Stimulated activated CD8-positive, alpha-beta memory T cell treated with anti-CD3 and anti-CD28 coated beads, Interleukin-15, amount 100 ng/mL, for 48 hours (primary cell): ENCODE data around the gene ZC3H12A.
"Not testable (repeated sequence)": the region's sequence is repeated elsewhere in the genome, so short reads cannot be mapped to it uniquely, and the experiment has no call there.

Source experiments
- DNase-seq, 2 donors: peaks; one replicate each; pipeline ENCODE4 v3.0.0-alpha.2; 2020; ENCODE audit warnings: low read depth in 2 of 2

ZC3H12A gene

GRCh38 chr1:37502104-37502503 lies 27.7 kb downstream of the ZC3H12A start:
- no peak for DNase-seq

DNA sequence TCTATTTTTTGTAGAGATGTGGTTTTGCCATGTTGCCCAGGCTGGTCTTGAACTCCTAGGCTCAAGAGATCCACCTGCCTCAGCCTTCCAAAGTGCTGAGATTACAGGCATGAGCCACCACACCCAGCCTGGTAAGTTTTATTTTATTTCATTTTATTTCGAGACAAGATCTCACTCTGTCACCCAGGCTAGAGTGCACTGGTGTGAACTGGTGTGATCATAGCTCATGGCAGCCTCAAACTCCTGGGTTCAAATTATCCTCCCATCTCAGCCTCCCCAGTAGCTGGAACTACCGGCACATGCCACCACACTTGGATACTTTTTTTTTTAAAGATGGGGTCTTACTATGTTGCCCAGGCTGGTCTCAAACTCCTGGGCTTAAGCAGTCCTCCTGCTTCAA lies 28.4 kb downstream of the ZC3H12A start:
- not testable (repeated sequence) for DNase-seq

GRCh38 chr1:37506740-37507139 lies 32.4 kb downstream of the ZC3H12A start:
- DNase-seq, result no peak

DNA sequence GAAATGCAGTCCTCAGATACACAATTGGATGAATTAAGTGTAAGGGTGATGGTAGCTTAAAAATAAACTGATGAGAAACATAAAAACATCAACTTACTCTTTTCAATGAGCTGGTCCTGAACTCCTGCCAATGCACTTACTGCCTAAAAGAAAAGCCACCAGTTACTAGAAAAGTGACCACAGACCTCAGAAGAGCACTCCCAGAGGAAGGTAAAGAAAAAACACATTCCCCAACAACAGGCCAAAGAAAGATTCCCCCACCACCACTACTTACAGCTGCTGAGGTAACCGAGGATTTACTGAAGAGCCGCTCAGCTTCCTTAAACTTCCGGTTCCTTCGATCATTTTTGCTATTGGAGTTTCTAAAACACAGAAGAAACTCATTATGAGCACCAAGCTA lies 34.8 kb downstream of the ZC3H12A start:
- DNase-seq, result no peak

GRCh38 chr1:37513795-37514349 lies 39.5 kb downstream of the ZC3H12A start:
- DNase-seq, result peak; percentile 57 to 60

DNA sequence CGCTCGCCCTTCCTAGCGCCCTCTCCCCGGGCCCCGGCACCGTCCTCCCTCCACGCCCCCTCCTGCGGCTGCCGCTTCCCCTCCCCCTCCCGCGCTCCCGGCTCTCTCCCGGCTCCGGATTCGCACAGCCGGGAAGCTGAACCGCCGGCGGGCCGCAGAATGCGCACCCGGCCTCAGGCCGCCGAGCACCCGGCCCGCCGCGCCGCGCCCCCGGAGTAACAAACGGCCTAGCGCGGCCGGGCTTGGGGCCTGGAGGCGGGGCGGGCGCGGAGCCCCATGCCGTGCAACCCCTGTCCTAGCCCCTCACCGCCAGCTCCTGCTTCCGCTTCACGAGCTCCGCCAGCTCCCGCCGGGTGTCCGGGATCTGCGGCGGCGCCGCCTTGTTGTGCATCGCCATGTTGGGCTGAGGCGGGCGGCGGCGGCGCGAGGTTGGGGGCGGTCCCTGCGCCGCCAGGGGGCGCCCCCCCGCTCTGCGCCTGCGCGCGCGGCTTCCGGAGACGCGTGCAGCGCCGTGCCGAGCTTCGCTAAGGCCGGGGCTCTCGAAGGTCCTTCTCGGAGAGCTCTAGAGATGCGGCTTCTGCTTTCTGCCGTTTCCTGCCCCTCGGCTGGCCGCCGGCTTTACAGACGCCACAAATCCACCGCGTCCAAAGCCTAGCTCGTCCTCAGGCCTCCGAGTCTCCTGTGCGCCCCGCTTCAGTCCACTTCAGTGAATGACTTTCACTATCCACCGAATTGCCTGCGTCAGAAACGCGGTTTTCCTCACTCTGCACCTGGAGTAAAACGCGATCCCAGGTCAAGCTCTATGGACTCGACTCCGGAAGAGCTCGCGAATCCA lies 40.2 kb downstream of the ZC3H12A start, which contains the start of gene MEAF6:
TSS of gene MEAF6 (minus strand) at position 417 of the 835 bp plus-strand sequence. CDS start at position 397, 20 bp downstream.
- peak; percentile 75 to 78 for DNase-seq

- no peak for DNase-seq
Observed at GRCh38 chr1:37515185-37516034, 41.0 kb downstream of the ZC3H12A start.

DNA sequence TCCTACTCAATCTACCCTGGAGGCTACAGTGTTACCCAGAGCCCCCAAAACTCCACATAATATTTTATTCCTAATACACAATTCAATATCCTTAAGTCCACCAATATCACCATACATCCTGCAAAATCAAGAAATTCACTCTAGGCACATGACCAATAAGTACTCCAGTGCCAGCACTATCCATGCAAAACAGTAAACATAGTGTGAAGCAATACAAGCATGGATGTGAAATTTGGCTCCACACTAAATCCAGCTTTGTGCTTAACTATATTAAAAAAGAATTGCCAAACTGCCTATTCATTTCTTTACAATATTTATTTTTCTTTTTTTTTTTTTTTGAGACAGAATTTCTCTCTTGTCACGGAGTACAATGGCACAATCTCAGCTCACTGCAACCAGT lies 43.2 kb downstream of the ZC3H12A start:
- DNase-seq, result no peak

GRCh38 chr1:37518241-37518640 lies 43.9 kb downstream of the ZC3H12A start:
- DNase-seq, result not testable (repeated sequence)

DNA sequence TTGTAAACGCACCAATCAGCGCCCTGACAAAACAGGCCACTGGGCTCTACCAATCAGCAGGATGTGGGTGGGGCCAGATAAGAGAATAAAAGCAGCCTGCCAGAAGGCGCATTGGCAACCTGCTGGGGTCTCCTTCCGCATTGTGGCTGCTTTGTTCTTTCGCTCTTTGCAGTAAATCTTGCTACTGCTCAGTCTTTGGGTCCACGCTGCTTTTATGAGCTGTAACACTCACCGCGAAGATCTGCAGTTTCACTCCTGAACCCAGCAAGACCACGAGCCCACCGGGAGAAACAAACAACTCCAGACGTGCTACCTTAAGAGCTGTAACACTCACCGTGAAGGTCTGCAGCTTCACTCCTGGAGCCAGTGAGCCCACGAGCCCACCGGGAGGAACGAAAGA lies 44.5 kb downstream of the ZC3H12A start:
- peak; percentile 43 to 64 for DNase-seq

DNA sequence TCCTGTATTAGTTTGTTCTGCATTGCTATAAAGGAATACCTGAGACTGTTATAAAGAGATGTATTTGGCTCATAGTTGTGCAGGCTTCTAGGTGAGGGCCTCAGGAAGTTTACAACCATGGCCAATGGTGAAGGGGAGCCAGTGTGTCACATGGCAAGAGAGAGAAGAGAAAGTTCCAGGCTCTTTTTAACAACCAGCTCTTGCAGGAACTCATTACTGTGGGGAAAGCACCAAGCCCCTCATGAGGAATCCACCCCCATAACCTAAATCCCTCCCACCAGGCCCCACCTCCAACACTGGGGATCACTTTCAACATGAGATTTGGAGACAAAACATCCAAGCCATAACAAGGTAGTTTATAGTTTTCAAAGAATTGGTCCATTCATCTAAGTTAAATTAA lies 45.2 kb downstream of the ZC3H12A start:
- DNase-seq, result no peak

DNA sequence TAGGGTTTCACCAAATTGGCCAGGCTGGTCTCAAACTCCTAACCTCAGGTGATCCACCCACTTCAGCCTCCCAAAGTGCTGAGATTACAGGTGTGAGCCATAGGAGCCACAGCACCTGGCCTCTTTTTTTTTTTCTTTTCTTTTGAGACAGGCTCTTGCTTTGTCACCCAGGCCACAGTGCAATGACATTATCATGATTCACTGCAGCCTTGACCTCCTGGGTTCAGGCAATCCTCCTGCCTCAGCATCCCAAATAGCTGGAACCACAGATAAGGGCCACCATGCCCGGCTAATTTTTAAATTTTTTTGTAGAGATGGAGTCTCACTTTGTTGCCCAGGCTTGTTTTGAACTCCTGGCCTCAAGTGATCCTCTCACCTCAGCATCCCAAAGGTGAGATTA lies 55.5 kb downstream of the ZC3H12A start:
- not testable (repeated sequence) for DNase-seq

- not testable (repeated sequence) for DNase-seq
Observed at GRCh38 chr1:37532418-37533156, 58.2 kb downstream of the ZC3H12A start.

GRCh38 chr1:37533317-37534093 lies 59.1 kb downstream of the ZC3H12A start:
- no peak for DNase-seq
